GM10847 (cell line): ENCODE data around the gene CITED2.

Experiments
- POLR2A ChIP-seq: IDR thresholded peaks from 2 replicates; pipeline ENCODE4 v1.6.1; 2011; ENCODE audit not compliant: insufficient read length; ENCODE audit errors: extremely low read depth

Gene CITED2

DNA sequence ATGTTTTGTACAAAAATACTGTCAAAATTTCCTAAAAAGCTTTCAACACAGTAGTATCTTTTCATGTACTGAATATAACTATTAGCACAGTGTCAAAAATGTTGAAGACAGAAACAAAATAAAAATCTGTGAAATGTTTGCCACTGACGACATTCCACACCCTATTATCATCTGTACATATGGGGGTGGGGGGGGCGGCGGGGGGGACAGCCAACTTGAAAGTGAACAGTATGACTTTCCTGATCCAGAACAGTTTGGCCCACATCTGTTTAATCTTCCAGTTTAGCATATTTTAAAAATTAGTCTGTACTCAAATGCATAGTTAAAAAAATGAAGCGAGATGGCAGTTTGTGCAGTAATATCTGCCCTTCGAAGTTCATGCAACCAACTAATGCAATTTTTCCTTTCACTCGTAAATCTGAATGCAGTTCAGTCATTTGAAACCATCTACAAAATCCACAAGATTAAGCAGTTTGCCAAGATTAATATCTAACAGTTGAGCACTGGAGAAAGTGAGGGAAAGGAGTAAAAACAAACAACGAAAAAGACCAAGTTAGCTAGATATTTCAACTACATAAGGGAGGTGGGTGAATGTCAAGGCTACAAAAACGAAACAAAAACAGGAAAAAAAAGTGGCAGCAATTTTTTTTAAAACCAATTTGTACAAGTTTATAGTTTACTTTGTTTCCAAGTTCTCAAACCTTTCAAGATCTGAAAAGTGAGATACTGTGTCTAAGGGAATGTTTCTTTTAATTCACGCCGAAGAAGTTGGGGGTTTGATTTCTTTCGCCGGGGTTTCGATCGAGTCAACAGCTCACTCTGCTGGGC, 1.9 kb downstream of the CITED2 start:
- TF ChIP-seq POLR2A: no peak

DNA sequence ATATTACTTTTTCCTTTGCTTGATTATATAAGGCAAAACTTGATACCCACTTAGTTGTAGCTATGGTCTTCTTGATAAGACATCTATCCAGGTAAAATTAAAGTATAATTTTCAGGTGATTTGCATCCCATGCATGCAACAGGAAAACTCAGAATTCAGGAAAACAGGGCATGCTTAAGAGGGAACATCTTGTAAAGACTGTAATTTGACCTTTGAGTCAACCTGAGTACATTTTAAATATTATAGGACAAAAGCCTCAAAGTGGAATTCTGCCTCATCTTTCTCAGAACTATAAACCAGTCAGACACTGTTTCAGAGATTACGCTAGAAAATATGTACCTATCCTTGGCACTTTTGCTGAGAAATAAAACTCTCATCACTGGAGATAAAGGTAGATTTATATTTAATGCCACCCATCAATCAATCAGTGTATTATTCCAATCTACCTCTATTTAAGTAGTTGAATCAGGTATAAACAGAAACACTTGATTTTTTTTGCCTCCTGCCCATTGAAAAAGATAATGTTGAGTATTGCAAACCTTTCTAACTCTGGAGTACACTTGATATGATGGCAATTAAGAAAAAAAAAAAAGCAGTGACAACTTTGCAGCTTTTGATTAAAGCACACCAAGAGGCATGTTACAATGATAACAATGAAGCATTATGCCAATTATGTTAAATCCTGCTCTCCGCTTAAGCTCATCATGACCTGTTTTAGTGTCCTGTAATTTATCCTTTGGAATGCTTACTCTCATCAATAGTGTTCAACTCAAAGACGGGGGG, 2.8 kb downstream of the CITED2 start:
- no peak for TF ChIP-seq POLR2A

DNA sequence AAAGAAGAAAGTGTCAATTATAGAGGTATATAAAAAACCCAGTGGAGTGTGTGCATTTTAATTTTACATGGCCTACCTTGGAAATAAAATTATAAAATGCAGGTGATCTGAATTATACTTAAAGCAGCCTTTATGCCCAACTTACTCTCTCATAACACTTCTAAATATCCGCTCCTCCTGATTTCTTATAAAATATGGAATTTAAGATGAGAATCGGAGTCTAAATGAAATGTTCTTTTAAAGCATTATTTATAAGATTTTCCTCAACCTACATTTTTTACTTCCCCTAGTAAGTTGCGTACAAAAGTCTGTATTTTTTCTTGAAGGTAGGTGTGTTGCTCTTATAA, 3.5 kb downstream of the CITED2 start:
- no peak for TF ChIP-seq POLR2A

- no peak for TF ChIP-seq POLR2A
These were observed 4.0 kb downstream of the CITED2 start for GRCh38 chr6:139370283-139370998.

DNA sequence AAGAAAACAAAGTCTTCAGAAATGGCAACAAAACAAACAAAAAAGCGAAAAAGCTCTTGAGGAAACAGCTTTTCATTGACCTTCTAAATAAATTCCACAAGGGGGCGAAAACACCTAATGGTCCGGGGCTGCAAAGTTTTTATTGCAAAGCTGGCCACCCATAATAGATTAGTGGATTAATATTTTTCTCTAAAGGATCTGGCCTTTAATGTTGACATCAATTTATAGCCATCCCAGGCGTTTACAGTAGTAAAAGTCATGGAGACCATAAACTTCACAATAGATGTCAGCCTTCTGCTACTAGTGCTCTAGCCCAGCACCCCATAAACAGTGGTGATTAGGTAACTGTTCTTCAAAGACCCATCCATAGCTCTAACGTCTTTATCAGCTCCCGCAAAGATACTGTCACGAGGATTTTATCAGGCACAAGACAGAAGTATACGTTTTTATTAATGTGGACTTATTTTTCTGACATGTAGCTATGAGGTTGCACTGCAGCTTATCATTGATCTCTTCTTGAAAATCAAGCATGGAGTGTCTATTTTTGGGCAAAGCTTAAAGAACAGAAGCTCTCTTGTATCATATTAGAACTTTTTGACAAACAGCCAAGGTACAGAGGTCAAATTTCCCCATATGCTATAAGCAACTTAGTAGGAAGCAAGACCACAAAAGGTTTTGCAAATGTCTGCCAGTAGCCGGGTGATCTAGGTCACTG, 4.7 kb downstream of the CITED2 start:
- TF ChIP-seq POLR2A: no peak

DNA sequence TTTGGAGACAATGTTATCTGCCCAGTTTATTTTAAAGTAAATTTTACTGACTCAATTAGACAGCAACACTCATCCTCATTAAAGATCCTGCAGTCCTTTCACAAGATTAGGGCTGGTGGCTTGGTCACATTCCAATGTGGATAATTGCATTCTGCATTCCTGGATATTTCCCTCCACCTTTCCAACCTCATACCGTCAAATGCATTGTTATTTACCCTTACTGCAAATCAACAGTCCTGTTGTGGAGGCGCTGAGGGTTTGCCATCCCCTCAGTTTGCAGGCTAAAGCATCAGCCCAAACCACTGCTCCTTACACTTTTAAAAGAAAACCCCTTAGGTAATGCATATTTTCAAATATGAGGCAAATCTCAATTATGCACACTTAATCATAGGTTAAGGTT, 5.4 kb downstream of the CITED2 start:
- TF ChIP-seq POLR2A: no peak

- no peak for TF ChIP-seq POLR2A
These were observed 5.8 kb downstream of the CITED2 start for GRCh38 chr6:139368661-139369060.

DNA sequence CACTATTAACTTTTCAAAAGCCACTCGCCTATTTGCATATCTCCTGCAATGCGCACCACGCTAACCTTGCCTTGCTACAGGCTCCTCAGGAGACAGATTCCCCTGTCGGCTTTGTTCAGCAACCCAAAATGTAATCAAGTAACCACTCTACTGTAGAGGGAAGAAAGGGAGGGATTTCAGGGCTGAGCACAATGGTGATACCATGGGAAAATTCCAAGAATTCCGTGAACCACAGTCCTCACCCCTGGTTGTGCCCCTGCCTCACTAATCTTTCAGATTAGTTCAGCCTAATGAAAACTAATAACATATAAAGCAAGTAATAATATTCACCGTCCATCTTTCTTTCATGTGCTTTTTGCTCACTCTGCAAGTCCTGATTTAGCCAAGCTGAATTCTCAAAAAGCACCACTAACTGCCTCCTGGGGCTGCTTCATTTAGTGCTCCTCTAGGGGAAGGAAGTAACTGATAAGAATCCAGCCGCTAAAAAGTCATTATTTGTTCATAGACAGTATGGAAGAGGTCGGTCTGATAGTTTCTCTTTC, 6.6 kb downstream of the CITED2 start:
- no peak for TF ChIP-seq POLR2A

GRCh38 chr6:139364982-139365379, 9.5 kb downstream of the CITED2 start:
- TF ChIP-seq POLR2A: no peak

GRCh38 chr6:139364302-139364981, 10.0 kb downstream of the CITED2 start:
- no peak for TF ChIP-seq POLR2A

- no peak for TF ChIP-seq POLR2A
These were observed 13.2 kb downstream of the CITED2 start for GRCh38 chr6:139361211-139361610.

- TF ChIP-seq POLR2A: no peak
These were observed 17.5 kb downstream of the CITED2 start for GRCh38 chr6:139356924-139357323.

DNA sequence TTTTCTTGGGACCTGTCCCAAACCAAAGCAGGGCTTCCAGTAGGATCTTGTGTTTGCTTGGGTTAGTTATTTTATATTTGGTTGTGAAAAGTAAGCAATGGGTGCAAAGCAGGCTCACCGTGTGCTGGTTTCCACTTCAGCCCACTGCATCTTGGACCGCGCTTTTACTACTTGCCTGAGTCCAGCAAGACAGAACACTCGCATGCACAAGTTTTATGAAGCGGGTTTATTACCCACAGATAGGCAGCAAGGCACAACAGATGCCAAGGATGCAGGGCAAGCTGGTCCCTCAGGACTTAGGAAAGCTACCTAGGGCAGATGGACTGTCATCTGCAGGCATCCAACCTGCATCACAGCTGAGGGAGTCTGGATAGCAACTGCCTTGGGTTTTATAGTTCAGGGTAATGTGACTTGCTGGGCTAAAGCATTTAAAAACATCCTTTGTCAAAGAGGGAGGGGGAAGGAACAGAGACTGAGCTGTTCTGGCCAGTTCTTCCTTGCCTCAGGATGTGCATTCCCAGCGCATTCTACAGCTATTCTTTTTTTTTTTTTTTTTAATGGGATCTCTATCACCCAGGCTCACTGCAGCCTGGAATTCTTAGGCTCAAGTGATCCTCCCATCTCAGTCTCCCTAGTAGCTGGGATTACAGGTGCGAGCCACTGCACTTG, 18.5 kb downstream of the CITED2 start:
- no peak for TF ChIP-seq POLR2A

DNA sequence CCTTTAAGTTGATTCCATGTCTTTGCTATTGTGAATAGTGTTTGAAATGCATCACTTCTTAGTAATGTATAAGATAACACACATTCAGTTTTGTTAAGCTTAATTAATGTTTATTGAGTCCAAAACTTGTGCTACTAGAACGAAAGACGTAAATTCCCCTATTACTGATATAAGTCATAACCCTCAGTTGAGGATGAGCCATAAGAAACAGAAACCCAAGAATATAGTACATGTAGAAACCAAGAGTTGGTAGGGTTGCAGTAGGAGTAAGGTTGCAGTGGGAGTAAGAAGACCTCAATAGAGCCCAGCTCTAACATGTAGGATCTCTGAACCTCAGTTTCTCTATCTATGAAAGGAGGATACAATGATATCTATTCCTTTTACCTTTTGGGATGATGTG, 19.3 kb downstream of the CITED2 start:
- no peak for TF ChIP-seq POLR2A
